ENCODE data around the gene PLAGL1. TPM values are rescaled to one million over a fixed set of nuclear protein-coding genes. Genes with fewer than 3 reads are reported as not detected.
A peak's percentile ranks its signal among the peaks of the same experiment; 100 is the strongest.

PLAGL1 gene, protein sequence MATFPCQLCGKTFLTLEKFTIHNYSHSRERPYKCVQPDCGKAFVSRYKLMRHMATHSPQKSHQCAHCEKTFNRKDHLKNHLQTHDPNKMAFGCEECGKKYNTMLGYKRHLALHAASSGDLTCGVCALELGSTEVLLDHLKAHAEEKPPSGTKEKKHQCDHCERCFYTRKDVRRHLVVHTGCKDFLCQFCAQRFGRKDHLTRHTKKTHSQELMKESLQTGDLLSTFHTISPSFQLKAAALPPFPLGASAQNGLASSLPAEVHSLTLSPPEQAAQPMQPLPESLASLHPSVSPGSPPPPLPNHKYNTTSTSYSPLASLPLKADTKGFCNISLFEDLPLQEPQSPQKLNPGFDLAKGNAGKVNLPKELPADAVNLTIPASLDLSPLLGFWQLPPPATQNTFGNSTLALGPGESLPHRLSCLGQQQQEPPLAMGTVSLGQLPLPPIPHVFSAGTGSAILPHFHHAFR
- polyA plus RNA-seq (2013), result 0.41 and 0.49 TPM in 2 replicates

DNA sequence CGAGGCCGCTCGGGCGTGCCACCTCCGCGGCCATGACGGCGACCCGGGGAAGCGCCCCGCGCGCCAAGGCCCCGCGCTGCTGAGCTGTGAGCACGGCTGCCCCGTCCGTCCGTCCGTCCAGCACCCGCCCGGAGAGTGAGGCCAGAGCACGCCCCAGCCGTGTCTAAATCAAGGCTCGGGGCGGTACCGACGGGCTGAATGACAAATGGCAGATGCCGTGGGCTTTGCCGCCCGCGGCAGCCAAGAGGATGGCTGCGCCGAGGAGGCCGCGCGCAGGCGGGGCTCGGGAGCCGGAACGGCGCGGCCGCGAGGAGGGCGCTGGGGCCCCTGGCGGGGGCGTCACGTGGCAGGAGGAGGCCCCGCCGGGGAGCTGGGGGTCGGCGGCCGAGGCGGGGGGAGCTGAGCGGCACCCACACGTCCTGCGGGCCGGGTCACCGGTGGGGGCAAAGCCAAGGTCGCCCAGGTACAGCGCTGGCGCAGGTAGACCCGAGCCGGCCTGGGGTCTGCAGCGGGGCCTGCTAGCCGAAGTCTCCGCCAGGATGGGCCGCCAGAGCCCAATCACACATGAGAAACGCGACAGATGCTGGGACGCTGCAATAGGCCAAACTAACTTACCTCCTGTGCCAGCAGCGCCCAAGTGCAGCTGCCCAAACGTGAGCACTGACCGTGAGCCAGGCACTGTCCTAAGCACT, at the start of gene PLAGL1:
Gene PLAGL1, minus strand, starts transcription at position 140 of the 692 bp plus-strand sequence. CDS start 60,123 bp downstream, outside the sequence.
- Histone ChIP-seq H3K14ac (ENCODE audit: low read length) (no peak within 1 kb of the TSS), H3K79me2 (ENCODE audit: control insufficient read depth, insufficient read depth, low read length, poor library complexity) (no peaks in the 10 kb centered on the region), H2BK5ac (ENCODE audit: low read depth, low read length, poor library complexity) (no peak within 1 kb of the TSS), H3K9ac (ENCODE audit: low read length) (no peak within 1 kb of the TSS), H3K4me2 (ENCODE audit: low read length) (peak within 1 kb of the TSS; percentile 83), H3K27ac (ENCODE audit: low read depth, low read length) (no peak within 1 kb of the TSS), H3K4ac (ENCODE audit: low read depth, low read length) (no peak within 1 kb of the TSS), H3K4me1 (ENCODE audit: control insufficient read depth in 1 of 2, insufficient read depth in 2 of 2, low read length in 2 of 2) (peaks cover 0 to 5% of the 10 kb centered on the region in 2 experiments), H3K18ac (ENCODE audit: low read length) (no peak within 1 kb of the TSS), H4K91ac (ENCODE audit: low read depth, low read length) (no peak within 1 kb of the TSS), H4K8ac (ENCODE audit: low read depth, low read length) (no peak within 1 kb of the TSS), H2AFZ (ENCODE audit: insufficient read depth, low read length, poor library complexity) (no peak within 1 kb of the TSS), H3K4me3 (ENCODE audit: low read depth, low read length) (peak within 1 kb of the TSS; percentile 67), H2BK120ac (ENCODE audit: insufficient read depth, low read length, poor library complexity) (no peak within 1 kb of the TSS), H2BK12ac (ENCODE audit: low read length) (no peak within 1 kb of the TSS), H4K12ac (ENCODE audit: low read depth, low read length) (no peak within 1 kb of the TSS), H3K36me3 (ENCODE audit: control insufficient read depth in 1 of 2, insufficient read depth in 2 of 2, low read length in 2 of 2) (no peaks in the 10 kb centered on the region), H2AK5ac (ENCODE audit: low read length) (no peak within 1 kb of the TSS), H3K23ac (ENCODE audit: low read length) (no peak within 1 kb of the TSS), H3K27me3 (ENCODE audit: insufficient read depth, low read length) (peaks cover 15% of the 10 kb centered on the region), H3K79me1 (ENCODE audit: low read length) (no peaks in the 10 kb centered on the region), H3K9me3 (ENCODE audit: insufficient read depth, low read depth, low read length) (peaks cover 5% of the 10 kb centered on the region)
- no CpG with 5 or more reads among the region's 75 CpGs for WGBS (ENCODE audit: extremely low coverage, insufficient coverage, insufficient read length)
- DNase-seq, result peak; percentile 37 to 72

DNA sequence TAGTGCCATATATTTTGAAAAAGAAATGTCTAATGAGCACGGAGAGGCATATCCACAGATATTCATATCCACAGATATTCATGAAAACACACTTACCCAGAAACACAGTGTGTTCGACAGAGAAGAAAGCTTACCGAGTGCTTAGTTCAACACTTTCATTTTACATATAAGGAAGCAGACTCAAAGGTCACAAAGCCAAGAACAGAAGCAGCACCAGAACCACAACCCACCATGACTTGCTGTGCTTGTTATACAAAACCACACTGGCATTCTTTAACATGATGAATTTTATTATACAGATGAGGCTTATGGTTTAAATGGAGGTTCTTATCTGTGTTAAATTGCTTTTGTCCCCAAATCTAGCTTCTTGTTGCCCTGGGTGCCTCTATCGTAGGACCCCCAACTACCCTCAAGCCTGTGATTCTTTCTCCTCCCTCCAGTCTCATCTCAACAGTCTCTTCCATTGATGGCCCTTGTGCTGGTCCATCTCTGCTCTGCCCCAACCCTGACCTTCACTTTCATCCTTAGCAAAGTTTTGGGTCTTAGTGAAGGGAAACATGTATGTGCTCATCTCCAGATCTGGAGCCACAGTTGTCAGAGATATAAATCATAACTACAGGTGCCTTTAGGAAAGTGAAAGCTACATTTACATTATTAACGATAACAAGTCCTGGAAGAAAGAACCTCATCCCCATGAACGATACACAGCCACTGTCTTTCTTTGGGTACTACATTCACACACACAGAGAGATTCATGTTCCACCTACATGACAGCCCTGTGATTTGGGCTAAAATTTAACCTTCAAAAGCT, 47.3 kb upstream of the PLAGL1 start:
- H4K12ac ChIP-seq (ENCODE audit: low read depth, low read length), result no peak overlapping the region
- no peak overlapping the region for H4K91ac ChIP-seq (ENCODE audit: low read depth, low read length)
- H2BK5ac ChIP-seq (ENCODE audit: low read depth, low read length, poor library complexity), result no peak overlapping the region
- no peak overlapping the region for H2BK12ac ChIP-seq (ENCODE audit: low read length)
- H3K79me2 ChIP-seq (ENCODE audit: control insufficient read depth, insufficient read depth, low read length, poor library complexity), result no peaks in the 10 kb centered on the region
- no peak for DNase-seq
- no peaks in the 10 kb centered on the region for H3K36me3 ChIP-seq (ENCODE audit: control insufficient read depth in 1 of 2, insufficient read depth in 2 of 2, low read length in 2 of 2)
- no peaks in the 10 kb centered on the region for H3K4me1 ChIP-seq (ENCODE audit: control insufficient read depth in 1 of 2, insufficient read depth in 2 of 2, low read length in 2 of 2)
- no peak overlapping the region for H3K27ac ChIP-seq (ENCODE audit: low read depth, low read length)
- H3K4me3 ChIP-seq (ENCODE audit: low read depth, low read length), result peak overlapping the region; percentile 20
- WGBS (ENCODE audit: extremely low coverage, insufficient coverage, insufficient read length), result no CpG with 5 or more reads among the region's 6 CpGs
- H3K9ac ChIP-seq (ENCODE audit: low read length), result no peak overlapping the region
- no peak overlapping the region for H3K18ac ChIP-seq (ENCODE audit: low read length)
- H3K14ac ChIP-seq (ENCODE audit: low read length), result no peak overlapping the region
- H3K27me3 ChIP-seq (ENCODE audit: insufficient read depth, low read length), result no peaks in the 10 kb centered on the region
- no peak overlapping the region for H2BK120ac ChIP-seq (ENCODE audit: insufficient read depth, low read length, poor library complexity)
- H3K79me1 ChIP-seq (ENCODE audit: low read length), result no peaks in the 10 kb centered on the region
- H3K4me2 ChIP-seq (ENCODE audit: low read length), result no peak overlapping the region
- H4K8ac ChIP-seq (ENCODE audit: low read depth, low read length), result no peak overlapping the region
- H3K9me3 ChIP-seq (ENCODE audit: insufficient read depth, low read depth, low read length), result peaks cover 2% of the 10 kb centered on the region
- H3K23ac ChIP-seq (ENCODE audit: low read length), result no peak overlapping the region
- no peak overlapping the region for H2AFZ ChIP-seq (ENCODE audit: insufficient read depth, low read length, poor library complexity)
- no peak overlapping the region for H3K4ac ChIP-seq (ENCODE audit: low read depth, low read length)
- H2AK5ac ChIP-seq (ENCODE audit: low read length), result no peak overlapping the region

DNA sequence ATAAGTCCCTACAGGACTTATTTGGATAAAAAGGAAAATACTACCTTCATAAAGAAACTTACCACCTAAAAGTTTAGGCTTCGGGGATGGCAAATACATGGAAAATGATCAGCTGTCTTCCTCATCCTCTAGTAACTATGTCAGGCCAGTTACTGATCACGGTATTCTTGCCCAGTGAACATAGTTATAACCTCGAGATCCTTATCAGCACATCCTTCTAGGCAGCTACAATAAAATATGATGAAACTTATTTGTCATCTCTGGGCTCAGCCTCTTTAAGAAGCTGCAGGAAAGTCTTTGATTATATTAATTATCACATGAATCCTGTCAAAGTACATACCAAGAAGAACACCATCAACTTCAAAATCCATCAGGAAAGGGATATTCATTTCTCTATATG, 45.5 kb upstream of the PLAGL1 start:
- H3K4me2 ChIP-seq (ENCODE audit: low read length), result no peak overlapping the region
- no peak overlapping the region for H4K91ac ChIP-seq (ENCODE audit: low read depth, low read length)
- H3K9me3 ChIP-seq (ENCODE audit: insufficient read depth, low read depth, low read length), result peaks cover 2% of the 10 kb centered on the region
- H2BK5ac ChIP-seq (ENCODE audit: low read depth, low read length, poor library complexity), result no peak overlapping the region
- H4K12ac ChIP-seq (ENCODE audit: low read depth, low read length), result no peak overlapping the region
- no peak overlapping the region for H2BK12ac ChIP-seq (ENCODE audit: low read length)
- H2AK5ac ChIP-seq (ENCODE audit: low read length), result no peak overlapping the region
- no peaks in the 10 kb centered on the region for H3K27me3 ChIP-seq (ENCODE audit: insufficient read depth, low read length)
- H2AFZ ChIP-seq (ENCODE audit: insufficient read depth, low read length, poor library complexity), result no peak overlapping the region
- no peak overlapping the region for H3K9ac ChIP-seq (ENCODE audit: low read length)
- DNase-seq, result no peak
- no peaks in the 10 kb centered on the region for H3K79me2 ChIP-seq (ENCODE audit: control insufficient read depth, insufficient read depth, low read length, poor library complexity)
- no peaks in the 10 kb centered on the region for H3K36me3 ChIP-seq (ENCODE audit: control insufficient read depth in 1 of 2, insufficient read depth in 2 of 2, low read length in 2 of 2)
- no peaks in the 10 kb centered on the region for H3K4me1 ChIP-seq (ENCODE audit: control insufficient read depth in 1 of 2, insufficient read depth in 2 of 2, low read length in 2 of 2)
- no peak overlapping the region for H3K14ac ChIP-seq (ENCODE audit: low read length)
- no peaks in the 10 kb centered on the region for H3K79me1 ChIP-seq (ENCODE audit: low read length)
- H2BK120ac ChIP-seq (ENCODE audit: insufficient read depth, low read length, poor library complexity), result no peak overlapping the region
- no peak overlapping the region for H3K4ac ChIP-seq (ENCODE audit: low read depth, low read length)
- H3K27ac ChIP-seq (ENCODE audit: low read depth, low read length), result no peak overlapping the region
- no peak overlapping the region for H3K23ac ChIP-seq (ENCODE audit: low read length)
- WGBS (ENCODE audit: extremely low coverage, insufficient coverage, insufficient read length), result no CpG with 5 or more reads among the region's 3 CpGs
- no peak overlapping the region for H3K4me3 ChIP-seq (ENCODE audit: low read depth, low read length)
- H4K8ac ChIP-seq (ENCODE audit: low read depth, low read length), result no peak overlapping the region
- H3K18ac ChIP-seq (ENCODE audit: low read length), result no peak overlapping the region

- no peak overlapping the region for H4K12ac ChIP-seq (ENCODE audit: low read depth, low read length)
- DNase-seq, result no peak
- H3K9me3 ChIP-seq (ENCODE audit: insufficient read depth, low read depth, low read length), result peaks cover 7% of the 10 kb centered on the region
- H3K4me3 ChIP-seq (ENCODE audit: low read depth, low read length), result no peak overlapping the region
- H3K9ac ChIP-seq (ENCODE audit: low read length), result no peak overlapping the region
- no peak overlapping the region for H2BK5ac ChIP-seq (ENCODE audit: low read depth, low read length, poor library complexity)
- H3K23ac ChIP-seq (ENCODE audit: low read length), result no peak overlapping the region
- H3K36me3 ChIP-seq (ENCODE audit: control insufficient read depth in 1 of 2, insufficient read depth in 2 of 2, low read length in 2 of 2), result no peaks in the 10 kb centered on the region
- H2BK120ac ChIP-seq (ENCODE audit: insufficient read depth, low read length, poor library complexity), result no peak overlapping the region
- no peaks in the 10 kb centered on the region for H3K79me1 ChIP-seq (ENCODE audit: low read length)
- H2BK12ac ChIP-seq (ENCODE audit: low read length), result no peak overlapping the region
- no peak overlapping the region for H4K8ac ChIP-seq (ENCODE audit: low read depth, low read length)
- no peak overlapping the region for H3K14ac ChIP-seq (ENCODE audit: low read length)
- H3K27ac ChIP-seq (ENCODE audit: low read depth, low read length), result no peak overlapping the region
- no peaks in the 10 kb centered on the region for H3K4me1 ChIP-seq (ENCODE audit: control insufficient read depth in 1 of 2, insufficient read depth in 2 of 2, low read length in 2 of 2)
- H2AFZ ChIP-seq (ENCODE audit: insufficient read depth, low read length, poor library complexity), result no peak overlapping the region
- no peak overlapping the region for H3K4ac ChIP-seq (ENCODE audit: low read depth, low read length)
- no peaks in the 10 kb centered on the region for H3K79me2 ChIP-seq (ENCODE audit: control insufficient read depth, insufficient read depth, low read length, poor library complexity)
- no peak overlapping the region for H3K18ac ChIP-seq (ENCODE audit: low read length)
- no peaks in the 10 kb centered on the region for H3K27me3 ChIP-seq (ENCODE audit: insufficient read depth, low read length)
- no peak overlapping the region for H4K91ac ChIP-seq (ENCODE audit: low read depth, low read length)
- H2AK5ac ChIP-seq (ENCODE audit: low read length), result no peak overlapping the region
- H3K4me2 ChIP-seq (ENCODE audit: low read length), result no peak overlapping the region
These were observed 44.4 kb upstream of the PLAGL1 start for GRCh38 chr6:144052488-144052887.

Measured in trophoblast cell (in vitro differentiated cells and primary cell).